Lower lobe of right lung (tissue), 2 donors: Measurements from ENCODE around the gene CIAO2A. TPM values are rescaled to one million over a fixed set of nuclear protein-coding genes. Genes with fewer than 3 reads are reported as not detected.

Source experiments
- ATAC-seq, 2 donors: fragments of 200-7000 bp; cut with Tn5 transposase; one replicate each; pipeline ENCODE4 v1.9.1; 2020 to 2022; ENCODE audit warnings: mild to moderate bottlenecking in 2 of 2, moderate library complexity in 2 of 2
- DNase-seq: peaks from one replicate; pipeline ENCODE4 v3.0.0-alpha.2; 2020
- H3K27ac ChIP-seq: fragments of 200-600 bp; one replicate; pipeline ENCODE4 v1.8.0; 2022
- H3K27me3 ChIP-seq: fragments of 200-600 bp; one replicate; pipeline ENCODE4 v1.8.0; 2022; ENCODE audit warnings: low read depth
- H3K36me3 ChIP-seq: fragments of 200-600 bp; one replicate; pipeline ENCODE4 v1.8.0; 2022; ENCODE audit warnings: mild to moderate bottlenecking
- H3K4me1 ChIP-seq: fragments of 200-600 bp; one replicate; pipeline ENCODE4 v1.8.0; 2022
- H3K4me3 ChIP-seq: fragments of 200-600 bp; one replicate; pipeline ENCODE4 v1.8.0; 2022; ENCODE audit warnings: mild to moderate bottlenecking
- H3K9me3 ChIP-seq: fragments of 200-600 bp; one replicate; pipeline ENCODE4 v1.8.0; 2022
- intact Hi-C: fragments of 100-400 bp; cut with DNase I; formaldehyde crosslinking; loops from one replicate; pipeline ENCODE4 v1.11.0; 2022
- total RNA-seq: library from RNA; stranded (reverse); fragmentation: NEBNext Ultra II Directional; extraction: Animal tissue kit (Norgen Biotek cat#: 25700); gene quantifications from one replicate; pipeline ENCODE4 v1.2.1, GENCODE V29; 2021
- TF ChIP-seq, protein P1 (sequence below): fragments of 200-600 bp; IDR thresholded peaks from one replicate; pipeline ENCODE4 v1.8.0; 2022; ENCODE audit warnings: antibody characterized with exemption, mild to moderate bottlenecking
- donor health status: DM: no; HTN: yes; CAD: no; lungs with severe emphysema.

The CIAO2A gene
- total RNA-seq, 1 donor from 2014 or later, result 56.3 TPM

DNA sequence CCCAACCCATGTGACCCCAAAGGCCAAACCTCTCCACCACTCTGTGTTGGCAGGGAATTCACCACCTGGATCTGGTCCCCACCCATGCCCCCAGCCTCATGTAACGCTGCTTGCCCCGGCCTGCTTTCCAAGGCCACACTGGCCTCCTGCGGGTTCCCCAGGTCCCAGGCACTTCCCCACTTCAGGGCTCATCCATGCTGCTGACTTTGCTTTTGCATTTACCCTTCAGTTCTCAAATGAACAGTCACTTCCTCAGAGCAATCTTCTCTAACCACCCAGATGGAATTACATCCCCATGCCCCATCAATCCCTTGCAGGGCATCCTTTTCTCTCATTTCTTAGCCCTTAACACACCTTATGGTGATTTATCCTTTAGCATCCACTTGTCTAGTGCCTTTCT, 56.5 kb downstream of the CIAO2A start:
- ATAC-seq, result peak in 1 of 2 donors; percentile 28
- Histone ChIP-seq H3K4me3 (no peak overlapping the region), H3K36me3 (peaks cover 38% of the 10 kb centered on the region), H3K4me1 (peaks cover 4% of the 10 kb centered on the region), H3K27ac (no peak overlapping the region), H3K27me3 (no peaks in the 10 kb centered on the region), H3K9me3 (no peaks in the 10 kb centered on the region)
- DNase-seq, result no peak
- intact Hi-C loops, result no loop called here
- TF ChIP-seq, protein P1, sequence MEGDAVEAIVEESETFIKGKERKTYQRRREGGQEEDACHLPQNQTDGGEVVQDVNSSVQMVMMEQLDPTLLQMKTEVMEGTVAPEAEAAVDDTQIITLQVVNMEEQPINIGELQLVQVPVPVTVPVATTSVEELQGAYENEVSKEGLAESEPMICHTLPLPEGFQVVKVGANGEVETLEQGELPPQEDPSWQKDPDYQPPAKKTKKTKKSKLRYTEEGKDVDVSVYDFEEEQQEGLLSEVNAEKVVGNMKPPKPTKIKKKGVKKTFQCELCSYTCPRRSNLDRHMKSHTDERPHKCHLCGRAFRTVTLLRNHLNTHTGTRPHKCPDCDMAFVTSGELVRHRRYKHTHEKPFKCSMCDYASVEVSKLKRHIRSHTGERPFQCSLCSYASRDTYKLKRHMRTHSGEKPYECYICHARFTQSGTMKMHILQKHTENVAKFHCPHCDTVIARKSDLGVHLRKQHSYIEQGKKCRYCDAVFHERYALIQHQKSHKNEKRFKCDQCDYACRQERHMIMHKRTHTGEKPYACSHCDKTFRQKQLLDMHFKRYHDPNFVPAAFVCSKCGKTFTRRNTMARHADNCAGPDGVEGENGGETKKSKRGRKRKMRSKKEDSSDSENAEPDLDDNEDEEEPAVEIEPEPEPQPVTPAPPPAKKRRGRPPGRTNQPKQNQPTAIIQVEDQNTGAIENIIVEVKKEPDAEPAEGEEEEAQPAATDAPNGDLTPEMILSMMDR, result no peak

DNA sequence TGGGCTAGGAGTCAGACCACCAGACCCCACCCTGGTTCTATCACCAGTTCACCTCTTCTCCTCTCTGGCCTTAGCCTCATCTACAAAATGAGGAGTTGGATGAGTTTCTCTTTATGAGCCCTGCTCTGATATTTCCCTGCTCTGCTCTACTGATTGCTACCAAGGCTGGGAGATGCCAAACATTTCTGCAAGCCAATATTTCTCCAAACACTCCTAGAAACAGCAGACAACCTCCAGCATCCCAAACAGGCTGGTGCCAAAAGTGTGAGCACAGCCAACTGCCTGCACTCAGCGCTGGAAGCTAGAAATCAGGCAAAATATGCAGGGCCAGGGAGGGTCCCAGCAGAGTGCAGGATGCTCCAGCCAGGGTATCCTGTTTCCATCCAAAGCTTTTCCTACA, 58.1 kb downstream of the CIAO2A start:
- H3K4me1 ChIP-seq, result peaks cover 4% of the 10 kb centered on the region
- no peaks in the 10 kb centered on the region for H3K27me3 ChIP-seq
- TF ChIP-seq, protein P1, result no peak
- DNase-seq, result no peak
- no peak for ATAC-seq
- H3K4me3 ChIP-seq, result no peak overlapping the region
- H3K9me3 ChIP-seq, result no peaks in the 10 kb centered on the region
- no peak overlapping the region for H3K27ac ChIP-seq
- H3K36me3 ChIP-seq, result peaks cover 38% of the 10 kb centered on the region
- intact Hi-C loops, result no loop called here

DNA sequence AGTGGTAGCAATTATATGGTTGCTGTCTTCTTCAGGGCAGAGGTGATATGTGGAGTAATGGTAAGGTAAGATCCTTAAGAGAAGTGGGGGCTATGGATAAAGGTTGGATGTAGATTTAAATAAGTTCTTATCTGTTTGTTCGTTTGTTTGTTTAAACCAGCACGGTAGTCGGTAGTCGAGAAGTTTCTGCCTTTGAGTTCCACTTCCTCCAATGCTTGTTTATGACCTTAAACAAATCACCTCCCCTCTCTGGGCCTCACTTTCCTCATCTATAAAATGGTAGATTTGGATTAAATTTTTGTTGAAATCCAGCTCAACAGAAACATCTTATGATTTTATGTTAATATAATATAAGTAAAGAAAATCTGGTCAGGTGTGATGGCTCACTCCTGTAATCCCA, 59.1 kb downstream of the CIAO2A start:
- H3K36me3 ChIP-seq, result peaks cover 32% of the 10 kb centered on the region
- no peaks in the 10 kb centered on the region for H3K27me3 ChIP-seq
- H3K27ac ChIP-seq, result no peak overlapping the region
- peaks cover 4% of the 10 kb centered on the region for H3K4me1 ChIP-seq
- ATAC-seq, result no peak
- no peak for DNase-seq
- TF ChIP-seq, protein P1, result no peak
- H3K9me3 ChIP-seq, result no peaks in the 10 kb centered on the region
- no peak overlapping the region for H3K4me3 ChIP-seq
- intact Hi-C loops, result no loop called here

DNA sequence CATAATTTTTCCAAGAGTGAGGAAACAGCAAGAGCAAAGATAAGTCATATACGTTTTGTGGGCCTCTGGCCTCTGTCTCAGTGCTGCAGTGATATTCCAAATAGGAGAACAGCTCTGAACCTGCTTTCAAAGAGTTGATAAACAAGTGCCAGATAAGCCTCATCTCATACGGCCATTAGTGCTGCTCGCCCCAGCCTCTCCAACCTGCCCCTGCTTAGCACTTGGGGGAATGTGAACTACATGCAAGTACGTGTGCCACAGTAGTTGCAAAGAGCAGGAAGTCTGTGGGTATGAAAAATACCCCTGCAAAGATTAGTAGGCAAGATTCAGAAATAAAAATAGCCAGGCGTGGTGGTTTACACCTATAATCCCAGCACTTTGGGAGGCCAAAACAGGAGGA, 61.3 kb downstream of the CIAO2A start:
- Histone ChIP-seq H3K9me3 (no peaks in the 10 kb centered on the region), H3K4me3 (no peak overlapping the region), H3K27ac (no peak overlapping the region), H3K27me3 (no peaks in the 10 kb centered on the region), H3K4me1 (peaks cover 12% of the 10 kb centered on the region), H3K36me3 (peaks cover 12% of the 10 kb centered on the region)
- intact Hi-C loops, result no loop called here
- TF ChIP-seq, protein P1, result no peak
- ATAC-seq (no peak), DNase-seq (no peak)

DNA sequence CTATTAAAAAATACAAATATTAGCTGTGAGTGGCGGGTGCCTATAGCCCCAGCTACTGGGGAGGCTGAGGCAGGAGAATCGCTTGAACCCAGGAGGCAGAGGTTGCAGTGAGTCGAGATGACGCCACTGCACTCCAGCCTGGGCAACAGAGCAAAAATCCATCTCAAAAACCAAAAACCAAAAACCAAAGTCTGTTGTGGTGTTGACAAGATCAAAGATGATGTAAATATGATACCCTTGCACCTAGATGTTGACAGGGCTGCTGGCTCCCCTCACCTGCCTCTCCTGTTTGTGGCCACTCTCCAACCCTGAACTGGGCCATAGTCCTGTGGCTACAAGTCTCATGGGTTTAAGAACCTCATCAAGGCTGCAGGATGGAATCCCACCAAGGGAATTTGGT, 63.5 kb downstream of the CIAO2A start:
- intact Hi-C loops, result no loop called here
- H3K27ac ChIP-seq, result no peak overlapping the region
- no peaks in the 10 kb centered on the region for H3K9me3 ChIP-seq
- no peaks in the 10 kb centered on the region for H3K27me3 ChIP-seq
- H3K4me3 ChIP-seq, result no peak overlapping the region
- ATAC-seq, result no peak
- H3K4me1 ChIP-seq, result peaks cover 23% of the 10 kb centered on the region
- DNase-seq, result no peak
- TF ChIP-seq, protein P1, result no peak
- H3K36me3 ChIP-seq, result no peaks in the 10 kb centered on the region

DNA sequence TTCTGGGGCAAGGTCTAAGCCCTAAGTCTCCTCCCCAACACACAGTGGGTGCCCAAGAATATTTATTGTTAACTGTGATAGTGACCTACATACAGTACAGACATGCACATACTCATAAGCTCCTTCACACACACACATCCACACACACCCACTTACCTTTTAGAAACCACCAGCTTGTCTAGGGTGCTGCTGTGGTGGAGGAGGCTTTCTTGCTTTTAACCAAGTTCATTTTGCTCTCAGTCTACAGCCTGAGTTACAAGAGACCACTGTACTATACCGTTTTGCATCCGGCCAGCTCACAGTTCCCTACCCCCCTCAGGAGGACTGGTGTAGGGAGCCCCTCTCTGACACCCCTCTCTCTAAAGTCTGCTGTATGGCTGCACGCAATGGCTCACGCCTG, 64.0 kb downstream of the CIAO2A start:
- Histone ChIP-seq H3K27me3 (no peaks in the 10 kb centered on the region), H3K27ac (no peak overlapping the region), H3K9me3 (no peaks in the 10 kb centered on the region), H3K36me3 (no peaks in the 10 kb centered on the region), H3K4me1 (peaks cover 23% of the 10 kb centered on the region), H3K4me3 (no peak overlapping the region)
- intact Hi-C loops, result no loop called here
- TF ChIP-seq, protein P1, result no peak
- ATAC-seq, result peak; percentile 13 to 17
- DNase-seq, result no peak
